Measurements from ENCODE around the gene PLA2G4A.

DNA sequence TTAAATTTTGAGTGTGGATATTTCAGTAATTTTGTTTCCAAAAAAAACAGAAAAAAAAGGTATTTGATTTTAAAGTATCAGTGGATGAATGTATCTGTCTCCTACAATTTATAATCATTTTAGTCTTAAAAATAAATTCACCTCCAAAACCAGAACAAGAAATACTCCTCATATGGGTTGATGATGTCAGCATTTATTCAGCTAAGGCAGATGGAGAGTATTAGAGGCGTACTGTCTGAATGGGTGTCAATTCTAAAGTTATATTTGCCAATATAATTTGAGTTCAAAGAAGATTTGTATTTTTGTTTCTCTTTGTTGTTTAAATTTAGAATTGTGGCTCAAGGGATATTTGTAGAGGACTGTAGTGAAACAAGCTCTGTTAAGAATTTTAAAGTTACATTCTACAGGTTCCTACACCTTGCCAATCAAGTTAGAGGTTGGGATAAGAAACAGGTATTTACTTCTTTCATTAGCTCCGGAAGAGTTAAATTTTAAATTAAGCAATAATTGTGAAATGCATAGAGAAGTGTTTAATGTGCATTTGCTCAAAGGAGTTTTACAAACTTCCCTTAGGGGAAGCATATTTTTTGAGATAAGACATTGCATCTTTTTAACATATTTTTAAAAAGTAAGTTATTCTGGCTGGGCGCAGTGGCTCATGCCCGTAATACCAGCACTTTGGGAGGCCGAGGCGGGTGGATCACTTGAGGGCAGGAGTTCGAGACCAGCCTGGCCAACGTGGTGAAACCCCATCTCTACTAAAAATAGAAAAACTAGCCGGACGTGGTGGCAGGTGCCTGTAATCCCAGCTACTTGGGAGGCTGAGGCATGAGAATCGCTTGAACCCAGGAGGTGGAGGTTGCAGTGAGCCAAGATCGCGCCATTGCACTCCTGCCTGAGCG is 1.2 kb downstream of the PLA2G4A start:
- TF ChIP-seq POLR2AphosphoS5 (IDR thresholded peaks at IDR 0.05; ENCODE audit: borderline replicate concordance, low read depth, low read length) (no peak), EZH2 (IDR thresholded peaks at IDR 0.05) (no peak)

Data from SK-N-MC (cell line).